Body of pancreas (tissue), 4 donors: ENCODE measurements around the gene NKAPD1.

ENCODE experiments used
- CTCF ChIP-seq, 7 experiments: fragments of 450-650 bp in 4 of 7; fragments of 200-600 bp in 3 of 7; sonication (generic) in 3 of 7; IDR thresholded peaks; one replicate each; pipeline ENCODE4 v1.5.1; 2016 to 2019; ENCODE audit warnings: antibody characterized with exemption in 7 of 7
- POLR2A ChIP-seq, 3 donors: fragments of 450-650 bp; IDR thresholded peaks; one replicate each; pipeline ENCODE4 v1.6.1; 2016; ENCODE audit warnings: antibody characterized with exemption in 3 of 3, mild to moderate bottlenecking in 2 of 3

DNA sequence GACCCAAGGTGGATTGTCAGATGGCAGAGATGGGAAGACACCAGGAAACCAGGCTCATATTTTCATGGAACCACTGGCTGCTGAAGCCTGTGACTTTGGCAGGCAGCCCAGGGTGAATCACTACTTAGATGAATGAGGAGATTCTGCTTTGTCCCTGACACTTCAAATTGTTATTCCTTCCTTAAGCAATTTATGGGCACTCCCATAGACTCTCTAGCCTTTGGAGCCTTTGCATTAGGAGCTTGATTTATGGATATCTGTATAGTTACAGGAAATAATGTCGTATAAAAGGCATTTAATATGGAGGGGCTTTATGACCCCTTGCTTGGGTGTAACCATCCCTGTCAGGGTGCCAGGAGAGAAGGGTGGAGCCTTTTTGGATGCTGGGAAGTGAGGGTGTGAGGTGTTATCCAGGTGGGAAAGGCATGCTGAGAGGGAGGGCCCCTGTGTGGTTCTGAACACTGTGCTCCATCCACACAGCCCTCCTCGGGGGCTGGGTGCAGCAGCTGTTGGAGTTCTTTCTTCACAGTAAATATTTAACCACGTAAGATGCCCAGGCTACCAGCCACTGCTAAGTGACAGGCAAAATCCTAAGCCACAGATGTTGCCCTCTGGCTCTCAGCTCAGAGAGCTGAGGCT lies 54.5 kb downstream of the NKAPD1 start:
- TF ChIP-seq POLR2A (IDR thresholded peaks at IDR 0.05) (no peak), CTCF (IDR thresholded peaks at IDR 0.05) (no peak)
